Astrocyte of the cerebellum (primary cell): Measurements from ENCODE around the gene BBX.
"Not testable (repeated sequence)": the region's sequence is repeated elsewhere in the genome, so short reads cannot be mapped to it uniquely, and the experiment has no call there.

Experiments
- DNase-seq: peaks from one replicate; pipeline ENCODE4 v3.0.0-alpha.2; 2011; ENCODE audit warnings: low read depth
- H3K4me3 ChIP-seq: 2 replicates; pipeline ENCODE4 v1.5.1; 2011; ENCODE audit warnings: mild to moderate bottlenecking, low read depth, low read length, moderate library complexity
- in situ Hi-C: cut with HindIII; loops from 2 replicates; pipeline ENCODE4 v1.10.0; 2017; ENCODE audit warnings: low sequenced_read_pairs
- TF ChIP-seq, protein P1 (sequence below): IDR thresholded peaks from 2 replicates; pipeline ENCODE4 v1.5.1; 2012; ENCODE audit warnings: low read length, low read depth, moderate library complexity, mild to moderate bottlenecking; ENCODE audit errors: missing control alignments

The BBX gene

DNA sequence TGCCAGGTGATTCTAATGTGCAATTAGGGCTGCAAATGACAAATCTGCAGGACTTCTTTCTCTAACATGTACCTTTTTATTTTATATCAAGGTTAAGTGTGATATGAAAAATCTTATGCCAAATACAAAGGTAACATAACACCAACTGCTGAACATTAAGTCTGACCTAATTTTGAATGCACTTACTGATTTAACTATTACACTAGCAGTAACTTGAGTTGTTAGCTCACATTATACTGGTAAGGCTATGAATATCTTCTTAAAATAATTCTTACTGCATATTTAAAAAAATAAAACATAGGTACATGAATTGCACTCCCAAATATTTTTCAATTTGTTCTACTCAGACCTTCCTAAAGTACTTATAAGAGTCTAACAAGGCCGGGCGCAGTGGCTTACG lies 308.8 kb downstream of the BBX start:
- TF ChIP-seq, protein P1, sequence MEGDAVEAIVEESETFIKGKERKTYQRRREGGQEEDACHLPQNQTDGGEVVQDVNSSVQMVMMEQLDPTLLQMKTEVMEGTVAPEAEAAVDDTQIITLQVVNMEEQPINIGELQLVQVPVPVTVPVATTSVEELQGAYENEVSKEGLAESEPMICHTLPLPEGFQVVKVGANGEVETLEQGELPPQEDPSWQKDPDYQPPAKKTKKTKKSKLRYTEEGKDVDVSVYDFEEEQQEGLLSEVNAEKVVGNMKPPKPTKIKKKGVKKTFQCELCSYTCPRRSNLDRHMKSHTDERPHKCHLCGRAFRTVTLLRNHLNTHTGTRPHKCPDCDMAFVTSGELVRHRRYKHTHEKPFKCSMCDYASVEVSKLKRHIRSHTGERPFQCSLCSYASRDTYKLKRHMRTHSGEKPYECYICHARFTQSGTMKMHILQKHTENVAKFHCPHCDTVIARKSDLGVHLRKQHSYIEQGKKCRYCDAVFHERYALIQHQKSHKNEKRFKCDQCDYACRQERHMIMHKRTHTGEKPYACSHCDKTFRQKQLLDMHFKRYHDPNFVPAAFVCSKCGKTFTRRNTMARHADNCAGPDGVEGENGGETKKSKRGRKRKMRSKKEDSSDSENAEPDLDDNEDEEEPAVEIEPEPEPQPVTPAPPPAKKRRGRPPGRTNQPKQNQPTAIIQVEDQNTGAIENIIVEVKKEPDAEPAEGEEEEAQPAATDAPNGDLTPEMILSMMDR, result no peak
- H3K4me3 ChIP-seq, result no peak overlapping the region
- in situ Hi-C loops, result loop anchor here (10.0 kb wide), 1 partner anchor 63 kb away; no protein-coding TSS in a partner anchor
- DNase-seq, result no peak

DNA sequence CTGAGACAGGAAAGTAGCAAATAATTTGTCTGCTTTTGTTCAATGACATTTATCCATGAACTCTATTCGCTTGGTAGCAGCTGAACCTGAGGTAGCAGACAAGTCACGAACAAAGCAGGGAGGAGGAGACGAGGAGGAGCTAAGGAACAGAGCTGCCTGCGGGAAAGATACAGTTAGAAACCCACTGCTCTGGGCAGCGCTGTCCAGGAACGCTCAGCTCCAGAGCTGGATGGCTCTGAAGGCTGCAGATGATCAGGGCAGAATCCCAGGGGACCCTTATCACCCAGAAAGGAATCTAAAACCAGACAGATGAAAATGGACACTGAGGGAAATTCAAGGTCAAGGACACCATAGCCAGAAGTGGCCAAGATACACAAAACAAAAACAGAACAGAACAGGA lies 310.3 kb downstream of the BBX start:
- TF ChIP-seq, protein P1, result no peak
- in situ Hi-C loops, result loop anchor here (10.0 kb wide), 1 partner anchor 62 kb away; no protein-coding TSS in a partner anchor
- DNase-seq, result no peak
- no peak overlapping the region for H3K4me3 ChIP-seq

DNA sequence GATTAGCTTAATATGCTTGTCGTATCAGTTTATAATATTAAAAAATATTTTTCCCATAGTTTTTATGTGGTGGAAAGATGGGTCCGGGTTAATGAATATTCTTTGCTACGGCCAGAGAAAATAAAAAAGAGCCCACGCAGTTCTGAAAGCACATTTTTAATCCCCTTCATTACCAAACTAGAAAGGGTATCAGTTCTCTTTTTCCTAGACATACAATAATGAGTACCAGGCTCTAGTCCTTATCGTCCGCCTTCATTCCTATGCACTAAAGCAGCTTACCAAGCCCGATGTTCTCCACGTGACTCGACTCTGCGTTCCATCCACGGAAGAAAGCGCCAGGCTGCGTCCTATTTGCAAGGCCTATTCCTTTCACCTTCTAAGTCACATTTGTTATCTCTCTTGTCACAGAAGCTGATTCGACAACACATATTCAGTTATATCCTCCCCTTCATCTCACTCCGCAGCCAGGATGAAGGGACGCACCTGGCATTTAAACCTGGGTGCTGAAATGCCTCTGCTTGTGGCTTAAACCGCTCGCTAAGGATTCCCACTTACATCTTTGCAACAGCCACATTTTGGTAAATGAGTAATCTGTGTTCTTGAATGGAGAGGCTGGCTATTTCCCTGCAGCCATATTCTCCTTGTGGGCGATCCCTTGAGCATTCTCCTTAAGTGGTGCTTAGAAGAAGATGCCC lies 311.1 kb downstream of the BBX start:
- in situ Hi-C loops, result loop anchor here (10.0 kb wide), 1 partner anchor 61 kb away; no protein-coding TSS in a partner anchor
- no peak for DNase-seq
- TF ChIP-seq, protein P1, result no peak
- no peak overlapping the region for H3K4me3 ChIP-seq

DNA sequence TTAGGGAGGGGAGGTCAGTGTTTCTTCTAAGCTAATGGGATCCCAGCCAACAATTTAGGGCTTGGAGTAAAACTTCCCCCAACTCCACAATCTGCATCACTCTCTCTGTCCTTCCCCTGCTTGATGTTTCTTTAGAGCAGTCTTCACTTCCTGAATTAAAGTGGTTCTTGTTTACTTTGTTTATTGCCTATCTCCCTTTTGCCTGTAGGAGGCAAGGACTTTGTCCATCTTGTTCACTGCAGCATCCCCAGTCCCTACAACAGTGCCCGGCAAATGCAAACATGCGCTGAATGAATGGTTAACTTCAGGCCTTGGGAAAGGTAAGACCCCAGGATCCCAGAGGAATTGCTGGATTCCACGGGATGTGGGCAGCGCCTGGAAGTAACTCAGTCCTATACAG lies 312.2 kb downstream of the BBX start:
- not testable (repeated sequence) for H3K4me3 ChIP-seq, DNase-seq
- in situ Hi-C loops, result loop anchor here (10.0 kb wide), 1 partner anchor 60 kb away; no protein-coding TSS in a partner anchor

DNA sequence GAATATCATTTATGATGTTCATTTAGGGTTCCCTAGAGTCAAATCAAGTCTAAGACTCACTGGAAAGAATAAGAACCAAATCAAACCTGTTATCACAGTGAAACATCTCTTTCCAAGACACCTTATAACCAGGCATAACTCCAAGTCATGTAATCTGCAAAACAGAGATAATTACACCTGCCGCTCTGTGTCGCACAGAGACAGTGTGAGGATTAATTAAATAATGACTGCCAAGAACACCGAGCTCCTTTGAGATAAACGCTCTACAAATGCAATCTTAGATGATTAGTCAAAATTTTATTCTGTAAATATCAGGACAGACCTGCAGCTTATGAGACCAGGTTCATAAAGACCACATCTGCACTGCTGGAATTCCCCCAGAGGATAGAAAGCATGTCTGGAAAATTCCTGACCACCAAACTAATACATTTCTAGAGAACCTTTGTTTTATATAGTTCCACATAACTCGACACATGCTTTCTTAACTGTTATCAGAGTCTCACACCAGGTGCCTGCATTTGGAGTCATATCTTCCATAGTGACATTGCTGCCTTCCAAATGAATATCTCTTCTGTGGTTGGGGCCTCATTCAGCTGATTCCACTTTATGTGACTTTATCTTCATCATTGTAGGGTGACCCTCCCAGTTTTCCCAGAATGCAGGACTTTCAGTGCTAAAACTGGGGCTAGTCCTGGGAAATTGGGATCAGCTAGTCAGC lies 315.3 kb downstream of the BBX start:
- TF ChIP-seq, protein P1, result no peak
- in situ Hi-C loops, result loop anchor here (10.0 kb wide), 1 partner anchor 57 kb away; no protein-coding TSS in a partner anchor

DNA sequence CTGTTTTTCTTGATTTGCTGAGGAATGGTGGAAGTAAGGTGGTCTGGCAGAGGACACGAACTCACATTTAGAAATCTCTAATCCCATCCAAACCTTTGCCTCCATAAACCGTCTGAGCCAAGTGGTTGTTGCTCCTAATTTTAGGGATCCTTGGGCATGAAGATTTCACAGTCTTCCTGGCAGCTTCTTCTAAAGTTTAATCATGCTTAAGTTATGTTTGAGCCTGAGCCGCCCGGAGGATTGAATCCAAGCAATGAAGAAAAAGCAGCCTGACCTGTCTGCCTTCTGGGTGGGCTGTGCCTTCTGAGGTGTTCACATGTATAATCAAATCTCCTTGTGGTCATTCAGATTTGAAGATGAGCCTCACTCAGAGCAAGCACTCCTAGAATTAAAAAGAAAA lies 319.1 kb downstream of the BBX start:
- in situ Hi-C loops, result no loop called here
- H3K4me3 ChIP-seq, result no peak overlapping the region
- DNase-seq, result no peak
- TF ChIP-seq, protein P1, result no peak

More for the DNA sequence above, 315.3 kb downstream of the BBX start:
- H3K4me3 ChIP-seq, result no peak overlapping the region
- no peak for DNase-seq

DNA sequence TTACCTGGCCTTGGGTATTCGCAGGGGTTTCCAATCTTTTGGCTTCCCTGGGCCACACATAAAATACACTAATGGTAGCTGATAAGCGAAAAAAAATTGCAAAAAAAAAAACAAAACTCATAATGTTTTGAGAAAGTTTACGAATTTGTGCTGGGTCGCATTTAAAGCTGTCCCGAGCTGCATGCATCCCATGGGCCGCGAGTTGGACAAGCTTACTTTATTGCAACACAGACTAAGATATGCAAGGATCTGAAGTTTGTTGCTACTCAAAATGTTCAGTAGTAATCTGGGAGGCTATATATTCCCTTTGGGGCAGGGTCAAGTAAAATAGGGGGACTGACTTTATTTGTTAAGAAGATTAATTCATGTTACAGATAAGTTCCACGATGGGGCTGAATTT lies 320.2 kb downstream of the BBX start:
- no peak overlapping the region for H3K4me3 ChIP-seq
- in situ Hi-C loops, result no loop called here
- TF ChIP-seq, protein P1, result no peak
- no peak for DNase-seq
